M059J (cell line): Measurements from ENCODE around the gene ZNF831. TPM values are rescaled to one million over a fixed set of nuclear protein-coding genes. Genes with fewer than 3 reads are reported as not detected.

Experiments used
- DNase-seq: peaks from one replicate; pipeline ENCODE4 v3.0.0-alpha.2; 2012; ENCODE audit warnings: low read depth
- total RNA-seq: library from RNA; depleted of rRNA; stranded (reverse); fragments of >200 nt; shearing (Covaris generic); gene quantifications from 2 replicates; pipeline ENCODE4 v1.2.3, GENCODE V29; 2014

ZNF831 gene
- total RNA-seq, 1 experiment from 2014 or later: not detected

GRCh38 chr20:59214606-59215547 is 51.3 kb downstream of the ZNF831 start:
- DNase-seq: no peak

GRCh38 chr20:59217173-59217572 is 53.6 kb downstream of the ZNF831 start:
- DNase-seq: no peak

- no peak for DNase-seq
Measured at GRCh38 chr20:59217794-59218280, 54.2 kb downstream of the ZNF831 start.

GRCh38 chr20:59219211-59219610 is 55.6 kb downstream of the ZNF831 start:
- no peak for DNase-seq

GRCh38 chr20:59220161-59220560 is 56.5 kb downstream of the ZNF831 start:
- DNase-seq: no peak

GRCh38 chr20:59221049-59221706 is 57.6 kb downstream of the ZNF831 start:
- peak; percentile 27 for DNase-seq

GRCh38 chr20:59221707-59222252 is 58.2 kb downstream of the ZNF831 start:
- no peak for DNase-seq

- DNase-seq: peak; percentile 62
Measured at GRCh38 chr20:59222253-59223181, 58.9 kb downstream of the ZNF831 start.

GRCh38 chr20:59223182-59223601 is 59.6 kb downstream of the ZNF831 start:
- DNase-seq: peak; percentile 8

- no peak for DNase-seq
Measured at GRCh38 chr20:59223750-59224149, 60.1 kb downstream of the ZNF831 start.

GRCh38 chr20:59224236-59224635 is 60.6 kb downstream of the ZNF831 start:
- DNase-seq: no peak

GRCh38 chr20:59230385-59230784 is 66.8 kb downstream of the ZNF831 start:
- DNase-seq: no peak

GRCh38 chr20:59231124-59231804 is 67.6 kb downstream of the ZNF831 start:
- no peak for DNase-seq

- DNase-seq: no peak
Measured at GRCh38 chr20:59232618-59233017, 69.0 kb downstream of the ZNF831 start.

GRCh38 chr20:59235226-59235625 is 71.6 kb downstream of the ZNF831 start:
- DNase-seq: no peak

GRCh38 chr20:59240006-59240405 is 76.4 kb downstream of the ZNF831 start:
- DNase-seq: no peak

- DNase-seq: peak; percentile 15
Measured at GRCh38 chr20:59242714-59243626, 79.3 kb downstream of the ZNF831 start.

GRCh38 chr20:59246691-59247400 is 83.2 kb downstream of the ZNF831 start:
- no peak for DNase-seq
